GM18511 (cell line): ENCODE results near the gene PDCD5.
A peak's percentile ranks its signal among the peaks of the same experiment; 100 is the strongest.
"Not testable (repeated sequence)": the region's sequence is repeated elsewhere in the genome, so short reads cannot be mapped to it uniquely, and the experiment has no call there.

Source experiments
- ATAC-seq: cut with Tn5 transposase; IDR thresholded peaks from one replicate; pipeline ENCODE4 v1.9.1; 2021; ENCODE audit warnings: mild to moderate bottlenecking, moderate library complexity; ENCODE audit not compliant: unreplicated experiment

The PDCD5 gene

GRCh38 chr19:32580901-32581704 lies at the start of gene PDCD5:
Gene PDCD5 (plus strand): TSS chr19:32581190. CDS start chr19:32581262, 72 bp downstream.
- peak; percentile 93 for ATAC-seq

GRCh38 chr19:32532233-32532632 lies 48.8 kb upstream of the PDCD5 start:
- ATAC-seq, result no peak

GRCh38 chr19:32537580-32537979 lies 43.4 kb upstream of the PDCD5 start:
- no peak for ATAC-seq

GRCh38 chr19:32539240-32539916 lies 41.6 kb upstream of the PDCD5 start:
- no peak for ATAC-seq

GRCh38 chr19:32540621-32541020 lies 40.4 kb upstream of the PDCD5 start:
- no peak for ATAC-seq

GRCh38 chr19:32541376-32541775 lies 39.6 kb upstream of the PDCD5 start:
- ATAC-seq, result not testable (repeated sequence)

GRCh38 chr19:32542477-32543108 lies 38.4 kb upstream of the PDCD5 start:
- no peak for ATAC-seq

GRCh38 chr19:32543115-32543900 lies 37.7 kb upstream of the PDCD5 start:
- ATAC-seq, result no peak

- no peak for ATAC-seq
Observed at GRCh38 chr19:32544917-32545316, 36.1 kb upstream of the PDCD5 start.

GRCh38 chr19:32550666-32551065 lies 30.3 kb upstream of the PDCD5 start:
- no peak for ATAC-seq

GRCh38 chr19:32555786-32556185 lies 25.2 kb upstream of the PDCD5 start:
- no peak for ATAC-seq

- no peak for ATAC-seq
Observed at GRCh38 chr19:32558607-32559228, 22.3 kb upstream of the PDCD5 start.

GRCh38 chr19:32563761-32564160 lies 17.2 kb upstream of the PDCD5 start:
- ATAC-seq, result no peak

GRCh38 chr19:32566246-32566830 lies 14.7 kb upstream of the PDCD5 start:
- ATAC-seq, result no peak

- no peak for ATAC-seq
Observed at GRCh38 chr19:32567486-32567885, 13.5 kb upstream of the PDCD5 start.

GRCh38 chr19:32570081-32570785 lies 10.8 kb upstream of the PDCD5 start:
- peak; percentile 61 for ATAC-seq

- ATAC-seq, result not testable (repeated sequence)
Observed at GRCh38 chr19:32571471-32572075, 9.4 kb upstream of the PDCD5 start.

GRCh38 chr19:32572700-32573491 lies 8.1 kb upstream of the PDCD5 start:
- not testable (repeated sequence) for ATAC-seq

GRCh38 chr19:32573492-32573794 lies 7.5 kb upstream of the PDCD5 start:
- no peak for ATAC-seq
